CD4-positive, alpha-beta T cell treated with Interleukin-12 subunit alpha and Interleukin-12 subunit beta, for 1 hour (primary cell): ENCODE results near the gene ADAMTS5.

Experiments
- DNase-seq: peaks from one replicate; pipeline ENCODE4 v3.0.0-alpha.2; 2020

ADAMTS5 gene

DNA sequence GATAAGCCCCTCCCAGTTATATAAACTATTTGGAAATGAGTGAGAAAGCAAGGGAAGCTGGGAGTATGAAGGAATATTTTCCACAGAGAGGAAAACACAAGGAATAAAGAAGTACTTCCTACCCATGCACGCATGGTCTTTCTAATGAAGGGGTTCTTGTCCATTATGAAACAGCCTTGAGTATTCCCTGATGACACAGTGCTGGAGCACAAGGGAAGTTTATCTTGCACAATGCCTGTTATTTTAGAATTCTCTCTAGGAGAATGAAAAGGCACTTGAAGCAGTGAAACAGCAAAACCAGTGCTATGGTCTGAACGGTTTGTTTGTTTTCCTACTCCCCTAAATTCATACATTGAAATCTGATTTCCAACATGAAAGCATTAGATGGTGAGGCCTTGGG is 83.1 kb downstream of the ADAMTS5 start:
- DNase-seq = no peak

DNA sequence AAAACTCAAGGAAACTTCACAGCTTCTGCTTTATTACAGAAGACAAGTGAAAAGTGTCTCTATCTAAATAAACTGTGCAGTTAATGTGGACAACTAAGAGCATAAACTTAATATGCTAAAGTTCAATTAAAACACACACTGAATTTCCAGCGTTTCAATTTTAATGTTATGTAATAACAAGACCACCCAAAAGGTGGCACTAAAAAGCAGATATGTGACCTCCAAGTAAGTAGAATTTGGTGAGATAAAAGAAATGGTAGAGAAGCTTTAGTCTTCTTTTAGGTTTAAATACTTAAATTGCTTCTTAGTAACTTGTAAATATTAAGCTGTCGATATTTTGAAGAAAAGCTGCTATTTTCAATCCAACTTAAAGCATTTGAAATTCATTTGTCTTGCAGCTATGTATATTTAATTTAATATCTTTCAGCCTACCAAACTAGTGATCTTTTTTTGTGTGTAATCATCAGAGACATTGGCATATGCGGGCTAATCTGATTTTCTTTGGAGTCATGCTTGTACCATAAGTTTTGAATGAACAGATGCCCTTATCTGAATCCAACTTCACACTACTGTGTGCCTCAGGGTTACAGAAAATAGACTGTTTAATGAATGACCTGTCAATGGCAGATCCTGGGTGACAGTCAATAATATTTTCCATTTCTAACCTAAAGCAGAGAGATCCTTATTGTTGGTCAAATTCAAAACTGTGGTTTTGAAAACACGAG is 85.2 kb downstream of the ADAMTS5 start:
- no peak for DNase-seq

DNA sequence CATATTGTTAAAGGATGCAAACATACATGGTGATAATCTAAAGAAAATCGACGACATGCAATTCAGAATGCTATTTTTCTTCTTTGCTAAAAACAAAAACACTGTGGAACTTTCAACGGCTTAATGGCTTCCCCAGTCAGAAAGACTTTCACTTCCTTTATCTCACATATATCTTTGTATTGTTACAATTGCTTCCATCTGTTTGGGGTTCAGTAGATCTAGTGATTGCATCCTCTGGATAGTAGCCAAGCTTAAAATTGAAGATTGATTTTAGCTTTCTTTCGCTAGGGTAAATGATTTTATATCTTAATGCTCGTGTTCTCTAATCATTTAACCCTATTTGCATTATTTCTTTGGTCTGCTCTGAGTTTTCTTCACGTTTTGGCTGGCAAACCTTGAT is 89.9 kb downstream of the ADAMTS5 start:
- DNase-seq = no peak

DNA sequence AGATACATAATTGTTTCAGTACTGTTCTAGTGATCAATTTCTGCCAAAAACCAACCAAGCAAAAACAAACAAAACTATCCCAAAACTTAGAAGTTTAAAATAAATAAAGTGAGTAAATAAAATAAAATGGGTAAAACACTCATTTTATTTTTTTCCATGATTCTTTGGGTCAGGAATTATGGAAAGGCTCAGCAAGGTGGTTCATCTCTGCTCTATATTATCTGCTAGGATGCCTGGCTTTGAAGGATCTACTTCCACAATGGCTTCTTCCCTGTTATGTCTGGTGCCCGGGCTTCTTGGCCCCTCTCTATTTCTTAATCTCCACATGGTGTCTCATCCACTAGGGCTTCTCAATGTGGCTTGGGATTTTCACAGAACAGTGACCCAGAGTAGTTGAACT is 92.5 kb downstream of the ADAMTS5 start:
- no peak for DNase-seq
